Neural cell (in vitro differentiated cells): ENCODE results near the gene IL31.

Experiments used
- EP300 ChIP-seq: fragments of 450-650 bp; conservative IDR thresholded peaks from 2 replicates; pipeline ENCODE4 v1.6.1; 2014; ENCODE audit warnings: antibody characterized with exemption, mild to moderate bottlenecking, moderate library complexity; ENCODE audit not compliant: poor library complexity, severe bottlenecking
- MXI1 ChIP-seq: fragments of 450-650 bp; conservative IDR thresholded peaks from 2 replicates; pipeline ENCODE4 v1.6.1; 2014; ENCODE audit warnings: antibody characterized with exemption, mild to moderate bottlenecking; ENCODE audit not compliant: poor library complexity, severe bottlenecking
- POLR2AphosphoS5 ChIP-seq: IDR thresholded peaks from 2 replicates; pipeline ENCODE4 v1.6.1; 2012
- RAD21 ChIP-seq: fragments of 450-650 bp; conservative IDR thresholded peaks from 2 replicates; pipeline ENCODE4 v1.6.1; 2014; ENCODE audit warnings: antibody characterized with exemption, mild to moderate bottlenecking, moderate library complexity
- SMC3 ChIP-seq: fragments of 450-650 bp; conservative IDR thresholded peaks from 2 replicates; pipeline ENCODE4 v1.6.1; 2014; ENCODE audit warnings: antibody characterized with exemption, mild to moderate bottlenecking, moderate library complexity; ENCODE audit not compliant: poor library complexity
- TF ChIP-seq, protein P1 (sequence below): fragments of 450-650 bp; IDR thresholded peaks from 2 replicates; pipeline ENCODE4 v1.5.1; 2014; ENCODE audit warnings: antibody characterized with exemption, mild to moderate bottlenecking, moderate library complexity; ENCODE audit not compliant: poor library complexity, severe bottlenecking
- TF ChIP-seq, protein P2 (sequence below): IDR thresholded peaks from 2 replicates; pipeline ENCODE4 v1.6.1; 2012; ENCODE audit warnings: borderline replicate concordance

DNA sequence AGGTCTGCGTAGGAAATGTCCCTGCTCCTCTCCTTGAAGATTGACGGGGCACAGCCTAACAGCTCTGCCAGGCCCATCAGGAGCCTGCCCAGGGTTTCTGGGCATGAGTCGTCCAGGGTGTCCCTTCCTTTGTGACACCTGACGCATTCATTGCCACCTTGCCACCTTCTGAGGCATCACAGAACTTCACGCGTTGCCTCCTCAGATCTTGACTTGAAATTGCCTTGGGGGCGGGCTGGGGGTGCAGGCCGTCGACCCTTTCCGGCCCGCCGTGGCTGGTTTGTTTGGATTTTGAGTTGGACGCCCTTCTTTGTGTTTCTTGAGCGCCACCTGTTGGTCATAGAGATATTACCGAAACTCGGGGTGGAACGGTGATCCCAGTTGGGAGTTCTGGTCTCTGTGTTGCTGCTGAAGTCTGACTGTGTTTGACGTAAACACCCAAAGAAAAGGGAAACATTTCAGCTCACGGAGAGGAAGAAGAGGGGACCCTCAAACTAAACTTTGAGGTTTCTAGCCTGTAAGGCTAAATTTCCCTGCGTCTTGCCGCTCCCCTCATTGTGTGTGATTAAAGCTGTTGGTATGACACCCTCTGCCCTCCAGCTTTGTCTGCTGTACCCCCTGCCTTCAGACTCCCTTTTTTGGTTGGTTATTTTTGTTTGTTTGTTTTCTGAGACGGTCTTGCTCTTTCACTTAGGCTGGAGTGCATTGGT is 50.8 kb downstream of the IL31 start:
- TF ChIP-seq, protein P1, sequence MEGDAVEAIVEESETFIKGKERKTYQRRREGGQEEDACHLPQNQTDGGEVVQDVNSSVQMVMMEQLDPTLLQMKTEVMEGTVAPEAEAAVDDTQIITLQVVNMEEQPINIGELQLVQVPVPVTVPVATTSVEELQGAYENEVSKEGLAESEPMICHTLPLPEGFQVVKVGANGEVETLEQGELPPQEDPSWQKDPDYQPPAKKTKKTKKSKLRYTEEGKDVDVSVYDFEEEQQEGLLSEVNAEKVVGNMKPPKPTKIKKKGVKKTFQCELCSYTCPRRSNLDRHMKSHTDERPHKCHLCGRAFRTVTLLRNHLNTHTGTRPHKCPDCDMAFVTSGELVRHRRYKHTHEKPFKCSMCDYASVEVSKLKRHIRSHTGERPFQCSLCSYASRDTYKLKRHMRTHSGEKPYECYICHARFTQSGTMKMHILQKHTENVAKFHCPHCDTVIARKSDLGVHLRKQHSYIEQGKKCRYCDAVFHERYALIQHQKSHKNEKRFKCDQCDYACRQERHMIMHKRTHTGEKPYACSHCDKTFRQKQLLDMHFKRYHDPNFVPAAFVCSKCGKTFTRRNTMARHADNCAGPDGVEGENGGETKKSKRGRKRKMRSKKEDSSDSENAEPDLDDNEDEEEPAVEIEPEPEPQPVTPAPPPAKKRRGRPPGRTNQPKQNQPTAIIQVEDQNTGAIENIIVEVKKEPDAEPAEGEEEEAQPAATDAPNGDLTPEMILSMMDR = peak; percentile 74
- TF ChIP-seq RAD21 (peak; percentile 71), MXI1 (no peak), EP300 (no peak), POLR2AphosphoS5 (no peak), SMC3 (peak; percentile 72)
- TF ChIP-seq, protein P2, sequence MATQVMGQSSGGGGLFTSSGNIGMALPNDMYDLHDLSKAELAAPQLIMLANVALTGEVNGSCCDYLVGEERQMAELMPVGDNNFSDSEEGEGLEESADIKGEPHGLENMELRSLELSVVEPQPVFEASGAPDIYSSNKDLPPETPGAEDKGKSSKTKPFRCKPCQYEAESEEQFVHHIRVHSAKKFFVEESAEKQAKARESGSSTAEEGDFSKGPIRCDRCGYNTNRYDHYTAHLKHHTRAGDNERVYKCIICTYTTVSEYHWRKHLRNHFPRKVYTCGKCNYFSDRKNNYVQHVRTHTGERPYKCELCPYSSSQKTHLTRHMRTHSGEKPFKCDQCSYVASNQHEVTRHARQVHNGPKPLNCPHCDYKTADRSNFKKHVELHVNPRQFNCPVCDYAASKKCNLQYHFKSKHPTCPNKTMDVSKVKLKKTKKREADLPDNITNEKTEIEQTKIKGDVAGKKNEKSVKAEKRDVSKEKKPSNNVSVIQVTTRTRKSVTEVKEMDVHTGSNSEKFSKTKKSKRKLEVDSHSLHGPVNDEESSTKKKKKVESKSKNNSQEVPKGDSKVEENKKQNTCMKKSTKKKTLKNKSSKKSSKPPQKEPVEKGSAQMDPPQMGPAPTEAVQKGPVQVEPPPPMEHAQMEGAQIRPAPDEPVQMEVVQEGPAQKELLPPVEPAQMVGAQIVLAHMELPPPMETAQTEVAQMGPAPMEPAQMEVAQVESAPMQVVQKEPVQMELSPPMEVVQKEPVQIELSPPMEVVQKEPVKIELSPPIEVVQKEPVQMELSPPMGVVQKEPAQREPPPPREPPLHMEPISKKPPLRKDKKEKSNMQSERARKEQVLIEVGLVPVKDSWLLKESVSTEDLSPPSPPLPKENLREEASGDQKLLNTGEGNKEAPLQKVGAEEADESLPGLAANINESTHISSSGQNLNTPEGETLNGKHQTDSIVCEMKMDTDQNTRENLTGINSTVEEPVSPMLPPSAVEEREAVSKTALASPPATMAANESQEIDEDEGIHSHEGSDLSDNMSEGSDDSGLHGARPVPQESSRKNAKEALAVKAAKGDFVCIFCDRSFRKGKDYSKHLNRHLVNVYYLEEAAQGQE = no peak
